ENCODE data around the gene ARGLU1.
"Not testable (repeated sequence)": the region's sequence is repeated elsewhere in the genome, so short reads cannot be mapped to it uniquely, and the experiment has no call there.

GRCh38 chr13:106600798-106601135 lies 32.8 kb upstream of the ARGLU1 start:
- TF ChIP-seq POLR2A (IDR thresholded peaks at IDR 0.05; ENCODE audit: extremely low read depth, insufficient read length); CTCF (IDR thresholded peaks at IDR 0.05; ENCODE audit: low read depth, low read length); MYC (IDR thresholded peaks at IDR 0.05; ENCODE audit: low read depth, low read length): not testable (repeated sequence)
